ENCODE measurements around the gene PEAK1. TPM values are rescaled to one million over a fixed set of nuclear protein-coding genes. Genes with fewer than 3 reads are reported as not detected.

The PEAK1 gene
- total RNA-seq, 4 donors from 2014 or later = 51.1 to 82.2 (median 58.1) TPM

GRCh38 chr15:77446840-77447390, 27.0 kb upstream of the PEAK1 start:
- 46% methylated on average over 4 of the region's 4 CpGs for WGBS, 2 donors (ENCODE audit: low coverage in 1 of 2)
- no peaks in the 10 kb centered on the region for H3K36me3 ChIP-seq
- no peak overlapping the region for H3K4me3 ChIP-seq
- peak overlapping the region; percentile 57 to 69 (median 62) for H3K27ac ChIP-seq
- in situ Hi-C loops (cut with MboI; ENCODE audit: low pct_ligation_motif_present in 1 of 4, low pct_unique_long_range_greater_than_20kb in 1 of 4, low sequenced_read_pairs in 3 of 4) (no loop called here), intact Hi-C loops (cut with DNase I; ENCODE audit: low total_unique reads) (no loop called here)
- DNase-seq = peak; percentile 70
- H3K4me1 ChIP-seq = peaks cover 11 to 64% (median 38%) of the 10 kb centered on the region in 4 donors
- H3K27me3 ChIP-seq = no peaks in the 10 kb centered on the region
- H3K9me3 ChIP-seq = no peaks in the 10 kb centered on the region
- peak in 1 of 3 donors; percentile 44 for TF ChIP-seq POLR2AphosphoS5 (IDR thresholded peaks at IDR 0.05)
- TF ChIP-seq CTCF (IDR thresholded peaks at IDR 0.05) = no peak

DNA sequence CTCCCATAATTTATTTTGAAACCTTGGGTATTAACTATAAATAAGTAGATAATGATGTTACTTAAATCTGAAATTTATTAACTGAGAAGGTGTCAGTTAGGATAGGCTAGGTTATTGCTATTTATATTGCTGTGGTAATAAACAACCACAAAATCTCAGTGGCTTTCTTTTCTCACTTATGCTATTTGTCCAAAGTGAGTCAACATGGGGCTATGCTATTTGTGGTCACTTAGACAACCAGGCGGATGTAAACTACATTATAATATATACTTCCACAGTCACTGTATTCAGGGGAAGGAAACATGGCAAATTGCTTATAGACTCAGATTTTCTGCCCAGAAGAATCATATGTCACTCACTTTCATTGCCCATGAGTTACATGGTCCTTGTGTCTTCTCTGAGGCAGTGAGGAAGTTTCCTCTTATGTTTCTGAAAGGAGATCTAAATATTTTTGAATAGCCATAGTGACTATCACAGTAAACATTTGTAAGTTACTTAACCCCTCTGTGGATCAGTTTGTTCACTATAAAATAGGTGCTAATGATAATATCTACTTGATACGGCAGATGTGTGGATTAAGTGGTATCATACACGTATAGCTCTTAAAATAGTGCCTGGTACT, 20.6 kb upstream of the PEAK1 start:
- Histone ChIP-seq H3K27me3 (no peaks in the 10 kb centered on the region), H3K27ac (no peak overlapping the region), H3K9me3 (no peaks in the 10 kb centered on the region), H3K4me3 (no peak overlapping the region), H3K4me1 (peaks cover 6 to 45% (median 24%) of the 10 kb centered on the region in 4 donors), H3K36me3 (no peaks in the 10 kb centered on the region)
- DNase-seq = no peak
- intact Hi-C loops (cut with DNase I; ENCODE audit: low total_unique reads) (no loop called here), in situ Hi-C loops (cut with MboI; ENCODE audit: low pct_ligation_motif_present in 1 of 4, low pct_unique_long_range_greater_than_20kb in 1 of 4, low sequenced_read_pairs in 3 of 4) (no loop called here)
- 70 to 77% methylated on average over 3 of the region's 3 CpGs for WGBS, 2 donors (ENCODE audit: low coverage in 1 of 2)
- TF ChIP-seq EP300 (IDR thresholded peaks at IDR 0.05; ENCODE audit: low read depth) = no peak
- no peak for TF ChIP-seq POLR2AphosphoS5 (IDR thresholded peaks at IDR 0.05)
- no peak for TF ChIP-seq CTCF (IDR thresholded peaks at IDR 0.05)
- TF ChIP-seq POLR2A (IDR thresholded peaks at IDR 0.05) = no peak

DNA sequence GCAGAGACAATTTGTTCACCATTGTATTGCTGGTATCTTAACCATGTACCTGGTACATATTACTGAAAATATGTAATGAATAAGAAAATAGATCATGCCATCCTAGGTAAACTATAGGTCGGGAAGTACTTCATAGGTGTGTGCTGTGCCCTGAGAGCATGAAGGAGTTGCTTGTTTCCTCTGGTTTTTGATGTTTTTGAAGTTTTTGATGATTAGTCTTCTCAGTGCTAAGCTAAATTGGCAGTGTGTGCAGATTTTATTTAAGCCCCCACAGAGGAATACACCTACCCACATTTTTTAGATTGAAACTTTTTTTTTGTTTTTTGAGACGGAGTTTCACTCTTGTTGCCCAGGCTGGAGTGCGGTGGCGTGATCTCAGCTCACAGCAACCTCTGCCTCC, 17.4 kb upstream of the PEAK1 start:
- no peak overlapping the region for H3K4me3 ChIP-seq
- intact Hi-C loops (cut with DNase I; ENCODE audit: low total_unique reads) = no loop called here
- TF ChIP-seq POLR2A (IDR thresholded peaks at IDR 0.05) (no peak), EP300 (IDR thresholded peaks at IDR 0.05; ENCODE audit: low read depth) (no peak), POLR2AphosphoS5 (IDR thresholded peaks at IDR 0.05) (no peak), CTCF (IDR thresholded peaks at IDR 0.05) (no peak)
- 93 to 100% methylated on average over 4 of the region's 4 CpGs for WGBS, 2 donors (ENCODE audit: low coverage in 1 of 2)
- H3K9me3 ChIP-seq = no peaks in the 10 kb centered on the region
- H3K27ac ChIP-seq = no peak overlapping the region
- H3K36me3 ChIP-seq = no peaks in the 10 kb centered on the region
- in situ Hi-C loops (cut with MboI; ENCODE audit: low pct_ligation_motif_present in 1 of 4, low pct_unique_long_range_greater_than_20kb in 1 of 4, low sequenced_read_pairs in 3 of 4) = no loop called here
- no peaks in the 10 kb centered on the region for H3K27me3 ChIP-seq
- peaks cover 0 to 22% (median 11%) of the 10 kb centered on the region in 4 donors for H3K4me1 ChIP-seq
- DNase-seq = no peak

GRCh38 chr15:77436822-77437221, 16.9 kb upstream of the PEAK1 start:
- Histone ChIP-seq H3K9me3 (no peaks in the 10 kb centered on the region), H3K4me3 (no peak overlapping the region), H3K27me3 (no peaks in the 10 kb centered on the region), H3K36me3 (no peaks in the 10 kb centered on the region), H3K4me1 (peaks cover 0 to 17% (median 8%) of the 10 kb centered on the region in 4 donors), H3K27ac (no peak overlapping the region)
- TF ChIP-seq EP300 (IDR thresholded peaks at IDR 0.05; ENCODE audit: low read depth) (no peak), POLR2AphosphoS5 (IDR thresholded peaks at IDR 0.05) (no peak), CTCF (IDR thresholded peaks at IDR 0.05) (no peak), POLR2A (IDR thresholded peaks at IDR 0.05) (no peak)
- 92 to 95% methylated on average over 2 of the region's 2 CpGs for WGBS, 2 donors (ENCODE audit: low coverage in 1 of 2)
- in situ Hi-C loops (cut with MboI; ENCODE audit: low pct_ligation_motif_present in 1 of 4, low pct_unique_long_range_greater_than_20kb in 1 of 4, low sequenced_read_pairs in 3 of 4) = no loop called here
- intact Hi-C loops (cut with DNase I; ENCODE audit: low total_unique reads) = no loop called here
- no peak for DNase-seq
